ENCODE results near the gene CA11.

DNA sequence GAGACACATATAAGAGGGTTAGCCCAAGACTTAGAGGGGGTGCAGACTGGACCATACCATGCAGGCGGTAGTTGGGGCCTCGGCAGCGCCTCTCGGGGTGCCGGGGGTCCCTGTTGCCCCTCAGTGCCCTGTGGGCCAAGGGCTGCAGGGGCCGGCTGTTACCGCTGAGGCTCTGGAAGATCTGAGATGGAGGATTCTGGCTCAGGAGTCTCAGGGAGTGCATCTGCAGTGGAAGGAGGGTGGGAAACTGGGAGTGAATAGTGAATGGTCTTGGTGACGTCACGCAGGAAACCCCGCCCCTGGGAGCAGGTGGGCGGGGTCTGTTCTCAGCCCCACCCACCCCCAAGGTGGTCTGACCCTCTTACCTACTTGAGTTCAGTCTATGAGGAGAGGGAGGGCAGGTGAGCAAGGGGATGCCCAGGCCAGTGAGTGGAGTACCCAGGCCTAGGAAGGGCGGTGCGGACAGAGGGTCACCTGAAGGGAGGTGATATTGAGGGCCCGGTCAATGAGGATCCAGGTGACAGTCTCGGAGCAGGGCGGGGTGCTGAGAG lies 7.1 kb downstream of the CA11 start:
- no peak for TF ChIP-seq POLR2AphosphoS5 (IDR thresholded peaks at IDR 0.05)
- TF ChIP-seq POLR2A (IDR thresholded peaks at IDR 0.05) = no peak
- TF ChIP-seq, protein P1, sequence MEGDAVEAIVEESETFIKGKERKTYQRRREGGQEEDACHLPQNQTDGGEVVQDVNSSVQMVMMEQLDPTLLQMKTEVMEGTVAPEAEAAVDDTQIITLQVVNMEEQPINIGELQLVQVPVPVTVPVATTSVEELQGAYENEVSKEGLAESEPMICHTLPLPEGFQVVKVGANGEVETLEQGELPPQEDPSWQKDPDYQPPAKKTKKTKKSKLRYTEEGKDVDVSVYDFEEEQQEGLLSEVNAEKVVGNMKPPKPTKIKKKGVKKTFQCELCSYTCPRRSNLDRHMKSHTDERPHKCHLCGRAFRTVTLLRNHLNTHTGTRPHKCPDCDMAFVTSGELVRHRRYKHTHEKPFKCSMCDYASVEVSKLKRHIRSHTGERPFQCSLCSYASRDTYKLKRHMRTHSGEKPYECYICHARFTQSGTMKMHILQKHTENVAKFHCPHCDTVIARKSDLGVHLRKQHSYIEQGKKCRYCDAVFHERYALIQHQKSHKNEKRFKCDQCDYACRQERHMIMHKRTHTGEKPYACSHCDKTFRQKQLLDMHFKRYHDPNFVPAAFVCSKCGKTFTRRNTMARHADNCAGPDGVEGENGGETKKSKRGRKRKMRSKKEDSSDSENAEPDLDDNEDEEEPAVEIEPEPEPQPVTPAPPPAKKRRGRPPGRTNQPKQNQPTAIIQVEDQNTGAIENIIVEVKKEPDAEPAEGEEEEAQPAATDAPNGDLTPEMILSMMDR (IDR thresholded peaks at IDR 0.05) = no peak
